ENCODE results near the gene LRRC4B. TPM values are rescaled to one million over a fixed set of nuclear protein-coding genes. Genes with fewer than 3 reads are reported as not detected.

LRRC4B gene
- total and polyA plus RNA-seq, 2 donors from 2014 or later, result 1.2 to 2.6 TPM

- DNase-seq, result peak in 2 of 5 donors; percentile 50 to 64
- Histone ChIP-seq H3K27me3 (ENCODE audit: control insufficient read depth, insufficient read depth, low read length) (no peaks in the 10 kb centered on the region), H3K27ac (ENCODE audit: low read depth in 2 of 2, low read length in 2 of 2) (no peak overlapping the region), H3K4me1 (ENCODE audit: control insufficient read depth in 2 of 3, insufficient read depth in 2 of 3, low read depth in 1 of 3, low read length in 3 of 3) (peaks cover 0 to 7% (median 6%) of the 10 kb centered on the region in 3 donors), H3K9ac (ENCODE audit: low read length in 3 of 3) (no peak overlapping the region), H3K36me3 (ENCODE audit: control insufficient read depth in 2 of 3, insufficient read depth in 3 of 3, low read length in 3 of 3) (no peaks in the 10 kb centered on the region), H3K4me3 (ENCODE audit: low read length in 3 of 3) (no peak overlapping the region), H3K9me3 (ENCODE audit: control insufficient read depth in 2 of 3, insufficient read depth in 1 of 3, low read length in 3 of 3) (no peaks in the 10 kb centered on the region)
- intact Hi-C loops (cut with DNase I), result no loop called here
- FAIRE-seq, result no peak
- TF ChIP-seq CTCF (IDR thresholded peaks at IDR 0.05; ENCODE audit: borderline replicate concordance, extremely low read depth, insufficient read depth), result no peak
Measured at GRCh38 chr19:50505856-50506611, 62.2 kb downstream of the LRRC4B start.

DNA sequence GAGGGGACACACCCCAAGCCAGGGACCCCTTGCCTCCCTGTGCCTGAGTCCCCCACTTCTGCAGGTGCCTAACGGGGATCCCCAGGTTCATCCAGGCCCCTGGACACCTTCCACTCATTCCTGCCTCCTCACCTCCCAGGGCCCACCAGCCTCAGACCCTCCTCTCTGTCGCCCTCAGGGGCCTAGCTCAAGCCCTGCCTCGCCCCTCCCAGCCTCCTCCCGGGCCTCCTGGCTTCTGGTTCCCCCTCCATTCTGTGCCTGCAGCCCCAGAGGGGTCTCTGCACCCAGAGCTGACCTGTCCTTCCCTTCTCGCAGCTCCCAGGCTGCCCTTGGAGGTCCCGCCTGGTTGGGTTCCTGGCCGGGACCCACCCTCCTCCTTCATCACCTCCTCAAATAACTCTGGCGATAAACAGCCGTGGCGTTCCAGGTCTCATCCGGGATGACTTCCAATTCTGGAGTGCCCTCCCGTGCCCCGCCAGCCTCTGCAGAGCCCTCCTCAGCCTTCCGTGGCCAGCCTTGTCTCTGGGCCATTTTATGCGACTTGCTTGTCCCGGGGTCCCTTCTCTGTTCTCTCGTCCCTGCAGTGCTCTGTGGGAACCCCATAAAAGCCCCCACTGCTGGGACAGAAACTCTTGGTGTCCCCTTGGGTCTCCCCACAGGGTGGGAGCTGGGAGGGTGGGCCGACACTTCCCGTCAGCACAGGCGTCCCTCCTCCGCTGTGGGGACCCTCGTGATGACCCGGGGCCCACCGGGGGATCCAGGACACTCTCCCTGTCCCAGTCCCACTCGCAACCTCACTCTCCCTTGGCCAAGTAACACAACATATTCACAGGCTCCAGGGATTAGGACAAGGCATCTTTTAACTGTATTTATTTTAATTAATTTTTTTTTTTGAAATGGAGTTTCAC lies 66.4 kb downstream of the LRRC4B start:
- Histone ChIP-seq H3K27ac (ENCODE audit: low read depth in 2 of 2, low read length in 2 of 2) (no peak overlapping the region), H3K36me3 (ENCODE audit: control insufficient read depth in 2 of 3, insufficient read depth in 3 of 3, low read length in 3 of 3) (no peaks in the 10 kb centered on the region), H3K9ac (ENCODE audit: low read length in 3 of 3) (no peak overlapping the region), H3K4me1 (ENCODE audit: control insufficient read depth in 2 of 3, insufficient read depth in 2 of 3, low read depth in 1 of 3, low read length in 3 of 3) (no peaks in the 10 kb centered on the region), H3K4me3 (ENCODE audit: low read length in 3 of 3) (no peak overlapping the region), H3K27me3 (ENCODE audit: control insufficient read depth, insufficient read depth, low read length) (peaks cover 8% of the 10 kb centered on the region), H3K9me3 (ENCODE audit: control insufficient read depth in 2 of 3, insufficient read depth in 1 of 3, low read length in 3 of 3) (no peaks in the 10 kb centered on the region)
- DNase-seq, result peak in 1 of 5 donors; percentile 67
- TF ChIP-seq CTCF (IDR thresholded peaks at IDR 0.05; ENCODE audit: borderline replicate concordance, extremely low read depth, insufficient read depth), result no peak
- no peak for FAIRE-seq
- intact Hi-C loops (cut with DNase I), result no loop called here

GRCh38 chr19:50501186-50501567 lies 67.1 kb downstream of the LRRC4B start:
- peak in 2 of 5 donors; percentile 46 to 52 for DNase-seq
- Histone ChIP-seq H3K4me1 (ENCODE audit: control insufficient read depth in 2 of 3, insufficient read depth in 2 of 3, low read depth in 1 of 3, low read length in 3 of 3) (no peaks in the 10 kb centered on the region), H3K9ac (ENCODE audit: low read length in 3 of 3) (no peak overlapping the region), H3K4me3 (ENCODE audit: low read length in 3 of 3) (no peak overlapping the region), H3K36me3 (ENCODE audit: control insufficient read depth in 2 of 3, insufficient read depth in 3 of 3, low read length in 3 of 3) (no peaks in the 10 kb centered on the region), H3K27me3 (ENCODE audit: control insufficient read depth, insufficient read depth, low read length) (peaks cover 8% of the 10 kb centered on the region), H3K27ac (ENCODE audit: low read depth in 2 of 2, low read length in 2 of 2) (no peak overlapping the region), H3K9me3 (ENCODE audit: control insufficient read depth in 2 of 3, insufficient read depth in 1 of 3, low read length in 3 of 3) (no peaks in the 10 kb centered on the region)
- FAIRE-seq, result no peak
- TF ChIP-seq CTCF (IDR thresholded peaks at IDR 0.05; ENCODE audit: borderline replicate concordance, extremely low read depth, insufficient read depth), result no peak
- intact Hi-C loops (cut with DNase I), result no loop called here
